Mucosa of gallbladder (tissue), 1 donor: ENCODE results near the gene FST. TPM values are rescaled to one million over a fixed set of nuclear protein-coding genes. Genes with fewer than 3 reads are reported as not detected.

Source experiments
- DNase-seq: peaks from one replicate; pipeline ENCODE4 v3.0.0-alpha.2; 2020; ENCODE audit warnings: low spot score
- total RNA-seq: library from RNA; stranded (reverse); gene quantifications from one replicate; pipeline ENCODE4 v1.2.1, GENCODE V29; 2021
- donor health status: DM: no; HTN: no; CAD: no.

Gene FST
- total RNA-seq, 1 donor from 2014 or later = 3.8 TPM

- no peak for DNase-seq
Measured at GRCh38 chr5:53473633-53474032, 6.8 kb upstream of the FST start.

GRCh38 chr5:53475320-53475719, 5.1 kb upstream of the FST start:
- no peak for DNase-seq

- no peak for DNase-seq
Measured at GRCh38 chr5:53476019-53476418, 4.4 kb upstream of the FST start.

GRCh38 chr5:53476531-53477480, 3.6 kb upstream of the FST start:
- DNase-seq = peak; percentile 58

- no peak for DNase-seq
Measured at GRCh38 chr5:53478411-53479044, 1.9 kb upstream of the FST start.

GRCh38 chr5:53479045-53479589, 1.3 kb upstream of the FST start:
- DNase-seq = no peak

GRCh38 chr5:53479590-53480415, 626 bp upstream of the FST start:
- DNase-seq = peak; percentile 33

GRCh38 chr5:53481159-53481886, 894 bp downstream of the FST start:
- DNase-seq = no peak

- peak; percentile 66 for DNase-seq
Measured at GRCh38 chr5:53481887-53482716, 1.7 kb downstream of the FST start.

- DNase-seq = peak; percentile 10
Measured at GRCh38 chr5:53482717-53483638, 2.5 kb downstream of the FST start.

GRCh38 chr5:53487436-53487835, 7.0 kb downstream of the FST start:
- DNase-seq = no peak

- no peak for DNase-seq
Measured at GRCh38 chr5:53488195-53488722, 7.8 kb downstream of the FST start.

- DNase-seq = no peak
Measured at GRCh38 chr5:53490747-53491146, 10.3 kb downstream of the FST start.

GRCh38 chr5:53501054-53501453, 20.6 kb downstream of the FST start:
- no peak for DNase-seq

GRCh38 chr5:53503562-53504218, 23.3 kb downstream of the FST start:
- no peak for DNase-seq

GRCh38 chr5:53507013-53507412, 26.6 kb downstream of the FST start:
- no peak for DNase-seq

- DNase-seq = no peak
Measured at GRCh38 chr5:53508125-53508524, 27.7 kb downstream of the FST start.

GRCh38 chr5:53512539-53512938, 32.1 kb downstream of the FST start:
- DNase-seq = no peak
